Osteocyte (in vitro differentiated cells): ENCODE measurements around the gene RECQL. TPM values are rescaled to one million over a fixed set of nuclear protein-coding genes. Genes with fewer than 3 reads are reported as not detected.

Experiments
- DNase-seq: peaks from one replicate; pipeline ENCODE4 v3.0.0; 2021; ENCODE audit warnings: mixed read lengths; ENCODE audit not compliant: unreplicated experiment; ENCODE audit errors: extremely low spot score
- H3K27ac Mint-ChIP-seq: one replicate; pipeline ENCODE4 v1.8.0; 2021; ENCODE audit warnings: mild to moderate bottlenecking, mixed read lengths; ENCODE audit not compliant: unreplicated experiment
- H3K27me3 Mint-ChIP-seq: one replicate; pipeline ENCODE4 v1.8.0; 2021; ENCODE audit warnings: mixed read lengths; ENCODE audit not compliant: unreplicated experiment
- H3K36me3 Mint-ChIP-seq: one replicate; pipeline ENCODE4 v1.8.0; 2021; ENCODE audit warnings: mixed read lengths; ENCODE audit not compliant: unreplicated experiment
- H3K4me1 Mint-ChIP-seq: one replicate; pipeline ENCODE4 v1.8.0; 2021; ENCODE audit warnings: mixed read lengths; ENCODE audit not compliant: unreplicated experiment
- H3K4me3 Mint-ChIP-seq: one replicate; pipeline ENCODE4 v1.8.0; 2021; ENCODE audit warnings: mild to moderate bottlenecking, moderate library complexity, mixed read lengths; ENCODE audit not compliant: unreplicated experiment
- H3K9me3 Mint-ChIP-seq: one replicate; pipeline ENCODE4 v1.8.0; 2021; ENCODE audit warnings: mixed read lengths; ENCODE audit not compliant: unreplicated experiment
- CTCF ChIP-seq: fragments of 200-600 bp; sonication (generic); IDR thresholded peaks from 2 replicates; pipeline ENCODE4 v1.5.0; 2021; ENCODE audit warnings: antibody characterized with exemption, mild to moderate bottlenecking, moderate library complexity
- total RNA-seq: library from RNA; stranded (reverse); gene quantifications from 2 replicates; pipeline ENCODE4 v1.2.1, GENCODE V29; 2021

The RECQL gene
- total RNA-seq, 1 donor from 2014 or later = 40.7 TPM

- Mint-ChIP-seq H3K27me3 (no peaks in the 10 kb centered on the region), H3K9me3 (peaks cover 5% of the 10 kb centered on the region), H3K36me3 (peaks cover 4% of the 10 kb centered on the region), H3K27ac (no peak overlapping the region), H3K4me3 (no peak overlapping the region), H3K4me1 (peaks cover 32% of the 10 kb centered on the region)
- no peak for TF ChIP-seq CTCF
- no peak for DNase-seq
Observed at GRCh38 chr12:21523148-21523547, 21.7 kb upstream of the RECQL start.

- peaks cover 5% of the 10 kb centered on the region for H3K9me3 Mint-ChIP-seq
- no peak for TF ChIP-seq CTCF
- no peak for DNase-seq
Observed at GRCh38 chr12:21521541-21521940, 20.1 kb upstream of the RECQL start.

GRCh38 chr12:21518451-21518850 lies 17.0 kb upstream of the RECQL start:
- peaks cover 19% of the 10 kb centered on the region for H3K4me1 Mint-ChIP-seq
- DNase-seq = no peak
- no peaks in the 10 kb centered on the region for H3K27me3 Mint-ChIP-seq
- H3K9me3 Mint-ChIP-seq = peaks cover under 1% of the 10 kb centered on the region
- H3K4me3 Mint-ChIP-seq = no peak overlapping the region
- no peak for TF ChIP-seq CTCF
- peaks cover 19% of the 10 kb centered on the region for H3K36me3 Mint-ChIP-seq
- peak overlapping the region; percentile 51 for H3K27ac Mint-ChIP-seq

More at GRCh38 chr12:21521541-21521940, 20.1 kb upstream of the RECQL start:
- H3K4me1 Mint-ChIP-seq = peaks cover 34% of the 10 kb centered on the region
- no peaks in the 10 kb centered on the region for H3K27me3 Mint-ChIP-seq
- no peak overlapping the region for H3K4me3 Mint-ChIP-seq
- peaks cover 8% of the 10 kb centered on the region for H3K36me3 Mint-ChIP-seq
- no peak overlapping the region for H3K27ac Mint-ChIP-seq

GRCh38 chr12:21516281-21516680 lies 14.8 kb upstream of the RECQL start:
- no peak for DNase-seq
- no peak overlapping the region for H3K4me3 Mint-ChIP-seq
- no peaks in the 10 kb centered on the region for H3K9me3 Mint-ChIP-seq
- peaks cover 25% of the 10 kb centered on the region for H3K36me3 Mint-ChIP-seq
- peaks cover 19% of the 10 kb centered on the region for H3K4me1 Mint-ChIP-seq
- no peaks in the 10 kb centered on the region for H3K27me3 Mint-ChIP-seq
- no peak for TF ChIP-seq CTCF
- no peak overlapping the region for H3K27ac Mint-ChIP-seq

- peaks cover 31% of the 10 kb centered on the region for H3K36me3 Mint-ChIP-seq
- DNase-seq = no peak
- no peaks in the 10 kb centered on the region for H3K27me3 Mint-ChIP-seq
- peaks cover 9% of the 10 kb centered on the region for H3K4me1 Mint-ChIP-seq
- no peaks in the 10 kb centered on the region for H3K9me3 Mint-ChIP-seq
- no peak overlapping the region for H3K4me3 Mint-ChIP-seq
- no peak for TF ChIP-seq CTCF
- peak overlapping the region; percentile 59 for H3K27ac Mint-ChIP-seq
Observed at GRCh38 chr12:21509768-21510167, 8.3 kb upstream of the RECQL start.
